ENCODE measurements around the gene MBD5.
A peak's percentile ranks its signal among the peaks of the same experiment; 100 is the strongest.

Gene MBD5

DNA sequence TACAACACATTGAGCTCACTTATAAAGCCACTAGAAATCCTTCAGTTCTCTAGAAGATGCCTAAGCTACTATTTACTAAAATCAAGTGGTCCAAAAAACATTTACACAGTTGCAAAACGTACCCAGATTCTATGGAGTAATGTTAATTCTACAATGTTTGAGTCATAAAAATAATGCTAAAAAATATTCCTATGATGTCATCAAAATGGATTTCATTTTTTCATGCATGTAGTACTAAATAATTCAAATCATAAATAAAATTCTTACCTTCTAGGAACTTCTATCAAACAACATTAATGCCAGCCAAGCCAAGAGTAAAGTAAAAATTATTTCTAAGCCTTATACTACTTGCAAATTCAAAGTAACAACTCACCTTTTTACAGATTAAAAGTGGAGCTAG lies 454.7 kb downstream of the MBD5 start:
- no peak for DNase-seq (ENCODE audit: low read depth)

DNA sequence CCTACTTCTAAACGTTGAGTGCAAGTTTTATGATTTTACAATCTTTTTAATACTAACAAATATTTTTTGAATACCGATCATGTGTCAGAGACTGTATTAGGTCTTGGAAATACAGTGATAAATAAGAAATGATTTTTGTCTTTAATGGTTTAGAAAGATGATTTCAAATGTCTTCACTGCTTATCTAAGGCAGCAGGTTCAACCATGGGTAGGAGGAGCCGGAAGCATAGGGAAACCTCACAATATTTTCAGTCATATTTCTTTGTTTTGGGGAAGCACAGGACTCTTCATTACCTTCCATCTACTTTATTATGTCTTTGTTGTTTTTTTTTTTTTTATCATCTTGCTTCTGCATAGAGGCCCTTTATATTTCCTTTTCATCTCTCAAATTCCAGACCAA lies 458.5 kb downstream of the MBD5 start:
- DNase-seq (ENCODE audit: low read depth): no peak

DNA sequence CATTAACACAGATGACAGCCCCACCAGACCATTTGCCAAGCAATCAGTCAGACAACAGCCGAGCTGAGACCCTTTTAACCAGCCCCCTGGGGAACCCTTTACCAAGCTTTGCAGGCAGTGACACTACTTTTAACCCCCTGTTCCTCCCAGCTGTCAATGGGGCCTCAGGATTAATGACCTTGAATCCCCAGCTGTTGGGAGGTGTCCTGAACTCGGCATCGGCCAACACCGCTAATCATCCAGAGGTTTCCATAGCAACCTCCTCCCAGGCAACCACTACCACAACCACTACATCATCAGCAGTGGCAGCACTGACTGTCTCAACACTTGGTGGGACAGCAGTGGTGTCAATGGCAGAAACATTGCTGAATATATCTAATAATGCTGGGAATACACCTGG lies 462.8 kb downstream of the MBD5 start:
- DNase-seq (ENCODE audit: low read depth): no peak

DNA sequence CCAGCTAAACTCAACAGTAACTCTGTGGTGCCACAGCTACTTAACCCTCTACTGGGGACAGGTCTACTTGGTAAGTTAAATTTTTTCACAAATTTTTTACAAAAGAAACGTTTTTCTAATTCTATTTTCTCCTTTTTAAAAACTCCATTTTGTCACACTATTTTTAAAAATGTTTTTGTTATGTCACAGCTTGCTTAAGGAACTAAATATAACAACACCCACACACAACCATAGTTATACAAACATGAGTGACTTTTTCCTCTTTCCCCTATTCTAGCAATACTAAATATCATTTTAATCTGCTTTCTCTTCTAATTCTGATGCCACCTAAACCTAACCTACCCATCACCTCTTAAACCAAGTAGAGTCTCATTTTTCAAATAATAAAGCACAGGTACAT lies 463.2 kb downstream of the MBD5 start:
- no peak for DNase-seq (ENCODE audit: low read depth)

DNA sequence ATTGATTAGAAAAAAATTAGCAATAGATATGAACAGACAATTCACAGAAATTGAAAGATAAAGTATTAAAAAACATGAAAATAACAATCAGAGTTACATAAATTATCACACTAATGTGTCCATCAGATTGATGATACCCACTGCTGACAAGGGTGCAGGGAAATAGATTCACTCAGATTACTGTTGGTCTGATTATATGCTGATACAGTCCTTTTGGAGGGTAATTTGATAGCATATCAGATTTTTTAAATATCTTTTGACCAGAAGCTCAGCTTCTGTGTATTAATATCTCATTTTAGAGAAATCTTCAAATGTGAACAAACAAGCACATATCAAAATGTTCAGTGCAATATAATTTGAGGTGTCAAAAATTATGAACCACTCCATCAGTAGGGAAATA lies 465.8 kb downstream of the MBD5 start:
- DNase-seq (ENCODE audit: low read depth): no peak

DNA sequence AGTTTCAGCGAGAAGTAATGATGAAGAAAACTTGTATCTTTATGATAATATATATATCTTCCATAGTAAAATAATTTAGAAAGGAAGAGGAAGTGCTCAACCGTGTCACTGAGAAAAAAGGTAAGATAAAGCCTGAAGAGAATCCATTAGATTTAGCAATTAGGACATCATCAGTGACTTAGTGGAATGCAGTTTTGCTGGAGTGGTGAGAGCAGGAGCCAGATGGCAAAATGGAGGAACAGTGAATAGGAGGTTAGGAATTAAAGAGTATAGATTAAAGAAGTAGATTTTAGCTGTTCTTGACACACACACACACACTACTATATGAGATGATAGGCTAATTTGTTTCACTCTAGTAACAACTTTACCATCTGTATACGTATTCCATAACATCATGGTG lies 466.5 kb downstream of the MBD5 start:
- no peak for DNase-seq (ENCODE audit: low read depth)

DNA sequence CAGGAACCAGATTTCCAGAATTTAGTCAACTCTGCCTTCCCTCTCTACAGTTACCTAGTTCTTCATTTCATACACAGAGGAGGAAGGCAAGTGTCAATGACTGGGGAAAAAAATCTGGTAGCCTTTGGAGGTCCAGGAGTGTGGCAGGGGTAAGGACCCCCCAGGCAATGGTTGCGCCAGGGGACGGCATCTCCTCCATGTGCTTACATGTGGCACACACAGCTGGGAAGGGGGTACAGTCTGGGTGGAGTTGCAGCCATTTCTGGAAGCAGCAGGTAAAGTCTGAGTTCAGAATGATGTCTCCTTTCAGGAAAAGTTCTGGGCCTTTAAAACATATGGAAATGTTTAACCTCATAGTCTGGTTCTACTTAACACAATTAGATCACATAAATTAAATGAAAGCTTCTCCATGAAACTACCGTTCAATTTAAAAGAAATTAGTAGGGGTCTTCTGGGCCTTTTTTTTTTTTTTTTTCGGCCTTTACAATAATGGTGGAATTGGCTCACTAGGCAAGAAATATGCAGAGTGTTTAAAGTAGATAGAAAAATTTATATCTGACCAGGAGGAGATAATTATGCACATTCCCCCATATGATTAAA lies 470.0 kb downstream of the MBD5 start:
- DNase-seq (ENCODE audit: low read depth): no peak

DNA sequence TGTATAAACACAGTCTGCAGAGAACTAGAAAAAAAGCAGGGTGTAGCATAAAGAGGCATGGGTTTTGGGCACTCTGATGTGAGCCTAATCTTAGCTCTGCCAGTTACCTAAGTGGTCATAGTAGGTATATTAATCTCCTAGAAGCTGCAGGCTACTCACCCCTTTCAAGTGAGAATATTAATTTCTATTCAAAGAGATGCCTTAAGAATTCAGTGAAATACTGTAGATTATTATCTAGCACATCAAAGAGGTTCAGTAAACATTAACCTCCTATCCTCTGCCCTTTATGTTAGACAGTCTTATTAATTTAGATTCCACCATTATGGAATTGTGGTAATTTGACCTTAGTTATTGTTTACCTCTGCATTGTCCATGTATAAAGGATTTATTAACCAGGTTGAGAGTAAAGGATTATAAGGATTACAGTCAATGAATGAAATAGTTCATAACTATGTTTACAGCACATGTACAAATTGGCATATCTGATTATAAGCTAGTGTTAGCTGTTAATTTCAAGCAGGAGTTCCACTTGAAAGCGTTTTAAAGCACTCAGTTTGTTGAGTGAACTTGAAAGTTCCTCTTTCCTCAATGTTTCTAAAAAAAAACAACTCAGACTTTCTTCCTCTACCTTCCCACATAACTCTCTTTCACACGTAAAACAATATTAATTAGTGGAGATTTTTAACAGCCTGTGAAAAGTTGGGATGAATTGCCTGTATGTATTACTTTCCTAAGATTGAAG lies 473.1 kb downstream of the MBD5 start:
- DNase-seq (ENCODE audit: low read depth): no peak

DNA sequence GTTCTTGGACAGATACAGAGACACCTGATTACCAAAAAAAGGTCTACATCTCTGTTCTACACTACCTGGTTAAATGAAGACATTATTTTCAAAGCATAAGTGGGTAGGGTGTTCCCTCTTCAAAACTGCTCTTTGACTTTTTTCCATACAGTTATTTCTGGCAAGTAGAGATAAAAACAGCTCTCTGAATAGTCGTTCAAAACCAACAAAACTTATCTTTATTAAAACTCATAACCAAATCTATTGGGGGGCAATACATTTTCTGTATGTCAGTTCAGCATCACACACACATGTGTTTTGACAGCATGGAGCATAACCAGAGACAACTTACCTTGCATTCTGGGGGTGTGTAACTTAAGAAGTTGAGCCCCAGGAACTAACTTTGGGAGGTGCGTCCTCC lies 474.7 kb downstream of the MBD5 start:
- no peak for DNase-seq (ENCODE audit: low read depth)

DNA sequence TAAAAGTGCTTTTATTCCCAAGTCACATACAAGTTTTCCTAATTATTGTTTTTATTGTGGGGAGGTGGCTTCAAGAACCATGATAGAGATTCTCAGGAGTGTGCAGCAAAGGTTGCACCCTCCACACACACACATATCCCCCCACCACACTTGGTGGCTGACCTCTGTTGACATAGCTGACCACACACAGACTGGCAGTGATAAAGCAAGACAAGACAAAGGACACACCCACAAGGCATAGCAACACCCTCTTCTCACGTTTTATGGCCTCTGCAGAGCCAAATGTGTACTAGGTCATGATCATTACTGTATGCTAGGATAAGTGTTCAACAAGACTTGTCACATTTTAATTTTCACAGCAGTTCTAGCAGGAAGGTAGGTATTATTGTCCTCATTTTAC lies 480.7 kb downstream of the MBD5 start:
- no peak for DNase-seq (ENCODE audit: low read depth)

DNA sequence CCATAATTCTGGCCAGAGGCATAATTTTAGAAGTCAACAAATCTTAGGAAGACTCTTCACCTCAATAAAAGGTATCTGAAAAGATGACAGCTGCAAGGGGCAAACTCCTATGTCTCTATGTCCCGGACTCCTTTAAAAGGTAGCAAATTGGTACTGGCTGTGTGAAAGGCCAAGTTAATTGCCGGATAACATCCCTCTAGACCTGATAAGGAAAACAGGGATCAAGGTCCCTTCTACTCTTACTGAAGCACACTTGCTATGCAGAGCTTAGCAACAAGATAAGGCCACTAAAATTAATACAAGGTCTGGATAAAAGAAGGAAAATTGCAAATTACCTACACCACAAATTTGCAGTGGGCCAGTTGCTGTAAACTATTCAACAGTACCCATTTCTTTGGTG lies 482.6 kb downstream of the MBD5 start:
- no peak for DNase-seq (ENCODE audit: low read depth)

DNA sequence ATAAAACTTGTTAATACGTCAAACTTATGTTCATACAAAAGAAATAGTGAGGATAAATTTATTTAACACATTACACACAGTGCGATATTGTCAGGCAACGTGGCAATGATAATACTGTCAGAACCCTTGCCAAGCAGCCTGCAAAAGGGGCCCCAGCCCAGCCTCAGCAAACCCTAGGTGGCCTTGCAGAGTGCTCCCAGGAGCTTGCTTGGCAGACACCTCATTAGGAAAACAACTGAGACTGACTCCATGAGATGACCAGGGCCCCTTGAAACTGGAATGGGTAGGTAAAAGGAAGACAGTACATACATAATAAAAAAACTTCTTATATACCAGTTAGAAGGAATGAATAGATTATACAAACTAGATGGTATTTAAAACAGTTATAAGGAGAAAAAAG lies 487.1 kb downstream of the MBD5 start:
- DNase-seq (ENCODE audit: low read depth): no peak

DNA sequence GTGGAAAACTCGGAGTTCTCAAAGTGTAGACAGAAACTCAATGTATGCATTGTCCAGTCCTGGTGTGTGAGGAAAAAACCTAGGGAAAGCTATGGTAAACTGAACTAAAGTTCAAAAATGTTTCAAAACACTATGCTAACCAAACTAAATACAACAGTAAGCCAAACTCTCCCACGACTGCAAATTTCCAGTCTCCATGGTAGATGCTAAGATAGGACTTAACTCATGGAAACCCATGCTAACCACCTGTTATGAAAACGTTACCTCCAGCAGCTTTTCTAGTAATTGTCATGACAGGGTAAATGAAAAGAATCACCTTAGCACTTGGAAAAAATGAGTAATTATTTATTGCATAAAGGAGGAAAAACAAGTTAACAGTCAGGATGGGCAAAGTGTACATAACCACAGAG lies 488.0 kb downstream of the MBD5 start:
- DNase-seq (ENCODE audit: low read depth): no peak

DNA sequence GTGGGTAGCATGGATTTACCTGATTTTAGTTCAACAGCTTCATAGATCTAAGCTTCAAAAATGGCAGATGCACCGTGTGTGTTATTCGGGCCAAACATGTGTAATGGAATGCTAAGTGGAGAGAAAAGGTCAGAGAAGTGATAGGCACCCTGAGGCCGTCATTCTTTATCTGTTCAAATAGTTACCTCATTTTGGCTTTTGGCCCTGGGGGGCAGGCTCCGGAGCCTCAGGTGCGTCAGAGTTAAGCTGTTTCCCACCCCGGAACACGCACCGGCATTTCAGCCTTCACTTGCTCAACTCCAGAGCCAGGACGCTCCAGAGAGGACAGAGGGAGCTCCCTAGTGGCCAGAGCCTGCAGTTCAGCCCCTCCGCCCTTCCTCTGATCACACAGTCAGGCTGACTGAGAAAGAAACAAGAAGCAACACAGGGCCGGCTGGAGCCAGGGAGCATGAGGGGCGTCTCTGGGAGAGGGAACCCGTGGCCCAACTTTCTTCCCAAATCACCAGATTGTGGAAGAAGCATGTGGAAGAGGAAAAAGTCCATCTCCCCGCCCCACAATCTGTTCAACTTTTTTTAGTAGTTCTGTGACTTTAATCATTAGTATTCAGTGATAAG lies 488.5 kb downstream of the MBD5 start:
- DNase-seq (ENCODE audit: low read depth): peak; percentile 59

DNA sequence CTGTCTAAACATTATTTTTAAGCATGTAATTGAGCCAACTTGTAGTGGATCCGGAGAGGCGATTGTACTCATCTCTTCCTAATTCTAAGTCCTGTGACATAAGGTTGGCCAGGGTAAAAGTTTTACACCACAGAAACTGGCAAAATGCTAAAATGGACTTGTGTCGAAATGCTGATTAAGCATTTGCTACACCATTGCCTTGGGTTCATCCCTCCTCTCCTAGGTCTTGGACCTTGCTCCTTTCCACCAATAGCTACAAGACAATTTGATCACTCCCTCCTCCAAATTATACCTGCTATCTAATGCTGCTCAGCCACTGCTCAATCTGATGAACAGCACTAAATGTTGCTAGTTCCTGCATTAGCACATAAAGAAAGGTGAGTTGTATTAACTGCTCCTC lies 491.0 kb downstream of the MBD5 start:
- no peak for DNase-seq (ENCODE audit: low read depth)

DNA sequence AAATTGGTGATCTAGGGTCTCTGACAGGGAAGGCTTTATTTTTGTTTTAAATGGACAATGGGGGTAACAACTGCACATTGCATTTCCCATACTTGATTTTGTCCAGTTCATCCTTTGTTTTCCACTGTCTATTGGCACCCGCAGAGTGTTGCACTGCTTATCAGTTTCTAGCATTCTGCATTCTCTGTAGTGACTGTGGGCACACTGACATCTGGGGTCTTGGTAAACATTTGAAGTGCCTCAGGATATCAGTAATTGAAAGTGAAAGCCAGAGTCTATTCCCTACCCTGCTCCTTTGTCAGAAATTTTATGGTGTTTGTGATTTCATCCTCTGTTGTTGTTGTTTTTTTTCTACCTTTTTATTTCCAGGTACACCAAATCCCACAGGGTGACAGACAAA lies 491.6 kb downstream of the MBD5 start:
- DNase-seq (ENCODE audit: low read depth): no peak

DNA sequence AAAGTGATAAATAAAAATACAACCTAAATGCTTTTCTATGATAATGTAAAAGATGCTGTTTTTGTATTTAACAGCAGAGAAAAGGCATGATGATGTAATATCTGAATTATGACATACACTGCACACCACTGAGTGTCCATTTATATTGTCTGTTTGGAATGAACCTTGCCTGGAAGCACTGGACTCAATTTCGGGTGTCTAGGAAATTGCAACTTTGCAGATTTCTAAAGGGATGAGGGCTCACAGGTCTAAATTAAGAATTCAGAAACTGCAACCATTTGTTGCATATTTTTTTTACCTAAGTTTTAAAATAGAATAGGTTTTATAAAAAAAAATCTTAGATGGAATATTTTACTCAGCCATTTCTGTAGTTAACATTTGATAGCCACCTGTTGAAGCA lies 492.5 kb downstream of the MBD5 start:
- DNase-seq (ENCODE audit: low read depth): no peak

DNA sequence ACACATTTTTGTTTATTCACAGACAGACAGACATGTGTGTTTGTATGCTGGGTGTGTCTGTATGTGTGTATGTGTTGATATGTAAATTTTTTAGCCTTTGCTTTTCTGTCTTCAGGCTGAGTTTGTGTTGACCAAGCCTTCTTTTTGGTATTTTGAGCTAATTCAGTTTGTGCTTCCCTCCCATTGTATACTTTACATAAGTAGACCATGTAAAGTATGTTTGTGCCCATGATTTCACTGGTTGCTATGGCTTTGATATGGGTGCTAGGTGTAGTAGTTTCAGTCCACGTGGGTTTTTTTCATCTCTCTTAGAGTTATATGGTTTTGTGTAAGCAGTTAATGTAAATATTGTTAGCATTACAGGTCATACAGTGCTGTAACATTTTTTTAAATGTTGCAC lies 494.2 kb downstream of the MBD5 start:
- DNase-seq (ENCODE audit: low read depth): no peak

DNA sequence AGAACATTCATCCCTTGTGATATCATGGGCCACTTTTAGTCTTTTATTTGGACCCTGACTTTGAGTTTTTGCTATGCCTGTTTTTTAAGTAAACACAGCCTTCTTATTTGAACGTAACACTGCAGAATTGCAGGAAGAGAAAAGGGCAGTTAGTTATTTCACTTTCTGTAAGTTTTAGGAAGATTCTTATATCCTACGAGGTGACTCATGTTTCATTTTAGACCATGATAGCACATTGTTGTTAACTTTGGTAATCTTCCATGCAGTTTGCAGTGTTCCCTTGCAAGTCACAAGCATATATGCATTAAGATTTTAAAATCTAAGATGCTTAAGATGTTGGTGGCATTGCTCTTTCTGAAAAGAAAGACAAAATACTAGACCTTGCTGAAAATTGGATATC lies 495.1 kb downstream of the MBD5 start:
- no peak for DNase-seq (ENCODE audit: low read depth)

DNA sequence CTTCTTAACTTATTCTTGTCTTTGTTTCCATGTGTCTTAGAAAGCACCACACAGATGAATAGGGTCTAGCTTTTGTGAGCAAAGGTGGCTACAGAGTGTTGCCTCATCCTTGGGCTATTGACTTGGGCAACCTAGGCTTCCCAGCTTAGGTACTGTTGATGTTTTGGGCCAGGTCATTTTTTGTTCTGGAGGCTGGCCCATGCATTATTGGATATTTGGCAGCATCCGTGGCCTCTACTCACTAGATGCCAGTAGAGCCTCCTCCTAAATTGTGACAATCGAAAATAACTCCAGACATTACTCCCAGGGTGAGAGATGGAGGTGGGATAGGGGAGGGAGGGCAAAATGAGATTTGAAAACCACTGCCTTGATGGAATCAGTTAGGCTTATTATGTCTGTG lies 496.4 kb downstream of the MBD5 start:
- DNase-seq (ENCODE audit: low read depth): no peak

DNA sequence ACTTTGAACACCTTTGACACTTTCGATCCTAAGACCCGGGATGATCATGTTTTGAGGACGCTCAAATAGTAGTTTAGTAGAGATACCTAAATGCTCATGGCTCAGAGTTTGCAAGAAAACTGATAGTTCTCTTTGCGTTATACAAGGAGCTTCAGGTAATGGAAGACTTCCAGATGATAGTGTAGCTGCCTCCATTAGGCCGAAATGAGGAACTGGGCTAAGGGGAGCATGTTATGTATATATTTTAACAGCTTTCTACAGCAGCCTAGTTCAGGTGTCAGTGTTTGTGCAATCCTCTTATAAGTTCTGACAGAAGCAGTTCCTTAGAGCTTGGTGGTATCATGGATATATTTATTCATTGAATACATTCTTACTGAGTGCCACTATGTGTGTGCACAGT lies 496.9 kb downstream of the MBD5 start:
- DNase-seq (ENCODE audit: low read depth): no peak

DNA sequence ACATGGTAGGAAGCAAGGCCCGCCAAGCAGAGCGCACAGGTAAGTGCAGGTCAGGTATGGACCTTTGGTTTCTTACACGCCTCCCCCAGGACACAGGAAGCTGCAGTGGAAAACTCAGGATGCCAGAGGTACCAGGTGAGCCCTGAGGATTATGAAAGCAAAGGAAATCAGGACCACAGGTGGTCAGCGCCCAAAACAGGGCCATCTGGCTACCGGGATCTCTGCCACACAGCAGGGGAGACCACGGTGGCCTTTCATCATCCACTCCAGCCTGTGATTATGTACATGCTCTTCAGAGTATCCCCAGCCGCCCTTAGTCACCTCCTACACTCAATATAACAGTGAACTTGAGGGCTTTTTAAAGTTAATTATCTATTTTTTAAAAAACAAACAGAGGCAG lies 498.1 kb downstream of the MBD5 start:
- DNase-seq (ENCODE audit: low read depth): no peak

DNA sequence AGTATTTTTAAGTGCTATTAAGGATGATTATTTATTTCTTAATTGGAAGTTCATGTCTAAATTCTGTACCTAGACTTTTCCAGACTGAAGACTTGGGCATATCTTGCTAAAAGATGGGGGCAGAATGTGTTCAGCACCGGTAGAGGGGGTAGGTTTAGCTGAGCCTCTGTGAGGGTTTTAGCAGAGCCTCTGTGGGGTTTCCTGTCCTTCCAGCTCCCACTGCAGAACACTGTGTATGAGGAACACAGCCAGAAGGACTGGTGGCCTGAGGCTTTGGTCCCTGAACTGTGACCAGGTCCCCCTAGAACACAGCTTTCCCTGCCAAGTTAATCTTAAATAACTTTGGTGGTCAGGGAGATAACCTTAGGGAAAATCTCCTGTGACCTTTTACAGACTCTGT lies 500.3 kb downstream of the MBD5 start:
- DNase-seq (ENCODE audit: low read depth): no peak

DNA sequence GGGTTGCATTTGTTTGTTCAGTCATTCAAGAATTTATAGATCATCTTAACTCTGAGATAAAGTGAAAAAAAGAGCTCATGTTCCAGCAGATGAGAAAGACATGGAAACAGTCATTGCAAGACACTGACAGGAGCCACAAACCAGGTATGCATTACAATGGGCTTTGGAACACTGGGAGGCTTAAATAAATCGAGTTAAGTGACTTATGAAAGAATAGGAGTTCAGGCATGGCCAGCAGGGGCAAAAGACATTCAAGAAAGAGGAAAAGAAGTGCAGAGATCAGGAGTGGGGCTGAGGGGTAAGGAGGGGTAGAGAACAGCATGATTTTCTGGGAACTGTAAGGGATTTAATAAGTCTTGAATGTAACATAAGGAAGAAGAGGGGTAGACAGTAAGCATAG lies 502.4 kb downstream of the MBD5 start:
- no peak for DNase-seq (ENCODE audit: low read depth)

Measured in HS-27A (cell line).